HEK293 (cell line): ENCODE results near the gene CSTA.

Experiments
- CTCF ChIA-PET: fragments of 350-600 bp; formaldehyde crosslinking; extraction: SDS; loops from one replicate; lab custom pipeline; 2021; ENCODE audit warnings: antibody characterized with exemption; lab: Yijun Ruan, JAX
- POLR2A ChIA-PET: fragments of 300-600 bp; formaldehyde crosslinking; extraction: SDS; loops from one replicate; lab custom pipeline; 2020; ENCODE audit warnings: antibody characterized with exemption, inconsistent platforms; lab: Yijun Ruan, JAX
- H3K27ac ChIP-seq: fragments of 200-500 bp; sonication (Bioruptor generic); 2 replicates; pipeline ENCODE4 v1.5.1; 2014; ENCODE audit warnings: low read depth, low read length, control low read depth, inconsistent platforms; ENCODE audit errors: extremely low read depth
- H3K36me3 ChIP-seq, 2 experiments: fragments of 200-500 bp in 1 of 2; sonication (Bioruptor generic) in 1 of 2; 1 replicate in 1 of 2; 2 replicates in 1 of 2; pipeline ENCODE4 v1.5.1; 2014 to 2017; ENCODE audit warnings: inconsistent platforms in 2 of 2, low read length in 2 of 2; ENCODE audit not compliant: control insufficient read depth in 2 of 2, insufficient read depth in 1 of 2
- H3K4me1 ChIP-seq: fragments of 200-500 bp; sonication (Bioruptor generic); 2 replicates; pipeline ENCODE4 v1.5.1; 2014; ENCODE audit warnings: mild to moderate bottlenecking, low read length, inconsistent platforms; ENCODE audit not compliant: control insufficient read depth, insufficient read depth
- H3K4me3 ChIP-seq: 2 replicates; pipeline ENCODE4 v1.5.1; 2011; ENCODE audit warnings: low read depth, mild to moderate bottlenecking, control low read depth, low read length, moderate library complexity
- H3K9me3 ChIP-seq: fragments of 200-500 bp; sonication (Bioruptor generic); 2 replicates; pipeline ENCODE4 v1.5.1; 2014; ENCODE audit warnings: low read depth, low read length, inconsistent platforms; ENCODE audit not compliant: control insufficient read depth, insufficient read depth
- SCRT1 ChIP-seq: fragments of 450-650 bp; formaldehyde crosslinking; IDR thresholded peaks from 2 replicates; pipeline ENCODE4 v1.5.1; 2016; ENCODE audit warnings: missing biosample characterization, missing genetic modification characterization, borderline replicate concordance
- TRIM28 ChIP-seq: IDR thresholded peaks from 2 replicates; pipeline ENCODE4 v1.6.1; 2011; ENCODE audit warnings: low read length, control low read depth, borderline replicate concordance
- ZIC2 ChIP-seq: fragments of 450-650 bp; formaldehyde crosslinking; IDR thresholded peaks from 2 replicates; pipeline ENCODE4 v1.5.1; 2016; ENCODE audit warnings: missing biosample characterization, missing genetic modification characterization
- ZNF202 ChIP-seq: fragments of 450-650 bp; formaldehyde crosslinking; IDR thresholded peaks from 2 replicates; pipeline ENCODE4 v1.5.1; 2016; ENCODE audit warnings: missing biosample characterization, missing genetic modification characterization, borderline replicate concordance
- ZNF391 ChIP-seq: fragments of 450-650 bp; formaldehyde crosslinking; IDR thresholded peaks from 2 replicates; pipeline ENCODE4 v1.5.1; 2016; ENCODE audit warnings: low read depth, missing biosample characterization, missing genetic modification characterization, borderline replicate concordance
- ZNF433 ChIP-seq: fragments of 450-650 bp; formaldehyde crosslinking; IDR thresholded peaks from 2 replicates; pipeline ENCODE4 v1.5.1; 2016; ENCODE audit warnings: missing biosample characterization, missing genetic modification characterization, low read depth
- ZNF549 ChIP-seq: fragments of 450-650 bp; IDR thresholded peaks from 2 replicates; pipeline ENCODE4 v1.5.1; 2018; ENCODE audit warnings: missing biosample characterization, missing genetic modification characterization, mild to moderate bottlenecking, inconsistent platforms, moderate library complexity
- ZNF555 ChIP-seq: fragments of 450-650 bp; formaldehyde crosslinking; conservative IDR thresholded peaks from 2 replicates; pipeline ENCODE4 v1.5.1; 2017; ENCODE audit warnings: missing biosample characterization, mild to moderate bottlenecking, missing genetic modification characterization, inconsistent platforms
- ZNF558 ChIP-seq: fragments of 450-650 bp; formaldehyde crosslinking; IDR thresholded peaks from 2 replicates; pipeline ENCODE4 v1.5.1; 2016; ENCODE audit warnings: missing biosample characterization, missing genetic modification characterization
- ZNF561 ChIP-seq: fragments of 450-650 bp; IDR thresholded peaks from 2 replicates; pipeline ENCODE4 v1.5.1; 2018; ENCODE audit warnings: missing biosample characterization, missing genetic modification characterization, borderline replicate concordance
- ZNF596 ChIP-seq: fragments of 450-650 bp; IDR thresholded peaks from 2 replicates; pipeline ENCODE4 v1.5.0; 2018; ENCODE audit warnings: missing biosample characterization, mild to moderate bottlenecking, missing genetic modification characterization, moderate library complexity
- ZNF776 ChIP-seq: fragments of 450-650 bp; formaldehyde crosslinking; IDR thresholded peaks from 2 replicates; pipeline ENCODE4 v1.5.0; 2017; ENCODE audit warnings: missing biosample characterization, missing genetic modification characterization, borderline replicate concordance
- ZSCAN5A ChIP-seq: fragments of 450-650 bp; formaldehyde crosslinking; IDR thresholded peaks from 2 replicates; pipeline ENCODE4 v1.5.1; 2016; ENCODE audit warnings: missing biosample characterization, missing genetic modification characterization
- TF ChIP-seq, protein P1 (sequence below): fragments of 450-650 bp; formaldehyde crosslinking; IDR thresholded peaks from 2 replicates; pipeline ENCODE4 v1.5.1; 2016; ENCODE audit warnings: missing biosample characterization, missing genetic modification characterization
- TF ChIP-seq, protein P2 (sequence below): fragments of 450-650 bp; formaldehyde crosslinking; IDR thresholded peaks from 2 replicates; pipeline ENCODE4 v1.5.0; 2017; ENCODE audit warnings: missing biosample characterization, missing genetic modification characterization, borderline replicate concordance
- TF ChIP-seq, protein P3 (sequence below): fragments of 450-650 bp; formaldehyde crosslinking; IDR thresholded peaks from 2 replicates; pipeline ENCODE4 v1.5.1; 2016; ENCODE audit warnings: missing biosample characterization, missing genetic modification characterization

Gene CSTA

DNA sequence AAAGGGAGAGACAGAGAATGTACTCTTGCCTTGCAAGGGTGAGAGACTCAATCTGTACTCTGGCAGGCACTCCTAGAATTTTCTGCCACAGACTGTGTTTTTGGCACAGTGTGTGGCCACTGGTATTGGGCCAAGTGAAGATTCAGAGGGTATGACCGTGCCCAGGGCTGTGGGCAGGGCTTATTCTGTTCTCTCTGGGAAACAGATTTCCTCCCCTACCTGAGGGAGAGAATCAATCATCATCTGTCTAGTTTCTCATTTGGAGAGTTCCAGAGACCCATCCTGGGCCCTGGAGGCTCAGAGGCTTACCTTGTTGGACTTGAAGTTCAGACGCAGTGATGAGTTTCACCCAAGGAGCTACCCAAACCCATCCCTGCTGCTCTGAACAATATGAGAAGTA is 28.2 kb downstream of the CSTA start (continued):
- TF ChIP-seq, protein P1, sequence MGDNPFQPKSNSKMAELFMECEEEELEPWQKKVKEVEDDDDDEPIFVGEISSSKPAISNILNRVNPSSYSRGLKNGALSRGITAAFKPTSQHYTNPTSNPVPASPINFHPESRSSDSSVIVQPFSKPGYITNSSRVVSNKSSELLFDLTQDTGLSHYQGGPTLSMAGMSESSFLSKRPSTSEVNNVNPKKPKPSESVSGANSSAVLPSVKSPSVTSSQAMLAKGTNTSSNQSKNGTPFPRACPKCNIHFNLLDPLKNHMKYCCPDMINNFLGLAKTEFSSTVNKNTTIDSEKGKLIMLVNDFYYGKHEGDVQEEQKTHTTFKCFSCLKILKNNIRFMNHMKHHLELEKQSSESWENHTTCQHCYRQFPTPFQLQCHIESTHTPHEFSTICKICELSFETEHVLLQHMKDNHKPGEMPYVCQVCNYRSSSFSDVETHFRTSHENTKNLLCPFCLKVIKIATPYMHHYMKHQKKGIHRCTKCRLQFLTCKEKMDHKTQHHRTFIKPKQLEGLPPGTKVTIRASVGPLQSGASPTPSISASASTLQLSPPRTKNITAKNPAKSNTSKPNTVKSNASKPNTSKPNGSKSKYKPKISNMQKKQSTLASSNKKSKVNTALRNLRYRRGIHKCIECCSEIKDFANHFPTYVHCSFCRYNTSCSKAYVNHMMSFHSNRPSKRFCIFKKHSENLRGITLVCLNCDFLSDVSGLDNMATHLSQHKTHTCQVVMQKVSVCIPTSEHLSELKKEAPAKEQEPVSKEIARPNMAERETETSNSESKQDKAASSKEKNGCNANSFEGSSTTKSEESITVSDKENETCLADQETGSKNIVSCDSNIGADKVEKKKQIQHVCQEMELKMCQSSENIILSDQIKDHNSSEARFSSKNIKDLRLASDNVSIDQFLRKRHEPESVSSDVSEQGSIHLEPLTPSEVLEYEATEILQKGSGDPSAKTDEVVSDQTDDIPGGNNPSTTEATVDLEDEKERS (tag by site-specific recombination), result no peak
- no peak for TF ChIP-seq SCRT1 (tag by site-specific recombination)
- TF ChIP-seq ZNF391, result no peak
- TF ChIP-seq, protein P2, sequence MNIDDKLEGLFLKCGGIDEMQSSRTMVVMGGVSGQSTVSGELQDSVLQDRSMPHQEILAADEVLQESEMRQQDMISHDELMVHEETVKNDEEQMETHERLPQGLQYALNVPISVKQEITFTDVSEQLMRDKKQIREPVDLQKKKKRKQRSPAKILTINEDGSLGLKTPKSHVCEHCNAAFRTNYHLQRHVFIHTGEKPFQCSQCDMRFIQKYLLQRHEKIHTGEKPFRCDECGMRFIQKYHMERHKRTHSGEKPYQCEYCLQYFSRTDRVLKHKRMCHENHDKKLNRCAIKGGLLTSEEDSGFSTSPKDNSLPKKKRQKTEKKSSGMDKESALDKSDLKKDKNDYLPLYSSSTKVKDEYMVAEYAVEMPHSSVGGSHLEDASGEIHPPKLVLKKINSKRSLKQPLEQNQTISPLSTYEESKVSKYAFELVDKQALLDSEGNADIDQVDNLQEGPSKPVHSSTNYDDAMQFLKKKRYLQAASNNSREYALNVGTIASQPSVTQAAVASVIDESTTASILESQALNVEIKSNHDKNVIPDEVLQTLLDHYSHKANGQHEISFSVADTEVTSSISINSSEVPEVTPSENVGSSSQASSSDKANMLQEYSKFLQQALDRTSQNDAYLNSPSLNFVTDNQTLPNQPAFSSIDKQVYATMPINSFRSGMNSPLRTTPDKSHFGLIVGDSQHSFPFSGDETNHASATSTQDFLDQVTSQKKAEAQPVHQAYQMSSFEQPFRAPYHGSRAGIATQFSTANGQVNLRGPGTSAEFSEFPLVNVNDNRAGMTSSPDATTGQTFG, result no peak
- TF ChIP-seq, protein P3, sequence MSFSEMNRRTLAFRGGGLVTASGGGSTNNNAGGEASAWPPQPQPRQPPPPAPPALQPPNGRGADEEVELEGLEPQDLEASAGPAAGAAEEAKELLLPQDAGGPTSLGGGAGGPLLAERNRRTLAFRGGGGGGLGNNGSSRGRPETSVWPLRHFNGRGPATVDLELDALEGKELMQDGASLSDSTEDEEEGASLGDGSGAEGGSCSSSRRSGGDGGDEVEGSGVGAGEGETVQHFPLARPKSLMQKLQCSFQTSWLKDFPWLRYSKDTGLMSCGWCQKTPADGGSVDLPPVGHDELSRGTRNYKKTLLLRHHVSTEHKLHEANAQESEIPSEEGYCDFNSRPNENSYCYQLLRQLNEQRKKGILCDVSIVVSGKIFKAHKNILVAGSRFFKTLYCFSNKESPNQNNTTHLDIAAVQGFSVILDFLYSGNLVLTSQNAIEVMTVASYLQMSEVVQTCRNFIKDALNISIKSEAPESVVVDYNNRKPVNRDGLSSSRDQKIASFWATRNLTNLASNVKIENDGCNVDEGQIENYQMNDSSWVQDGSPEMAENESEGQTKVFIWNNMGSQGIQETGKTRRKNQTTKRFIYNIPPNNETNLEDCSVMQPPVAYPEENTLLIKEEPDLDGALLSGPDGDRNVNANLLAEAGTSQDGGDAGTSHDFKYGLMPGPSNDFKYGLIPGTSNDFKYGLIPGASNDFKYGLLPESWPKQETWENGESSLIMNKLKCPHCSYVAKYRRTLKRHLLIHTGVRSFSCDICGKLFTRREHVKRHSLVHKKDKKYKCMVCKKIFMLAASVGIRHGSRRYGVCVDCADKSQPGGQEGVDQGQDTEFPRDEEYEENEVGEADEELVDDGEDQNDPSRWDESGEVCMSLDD (tag by site-specific recombination), result no peak
- no peak for TF ChIP-seq ZNF561 (tag by site-specific recombination)
- TF ChIP-seq ZNF202 (tag by site-specific recombination), result no peak
- no peak for TF ChIP-seq ZNF549 (tag by site-specific recombination)
- TF ChIP-seq ZNF555 (tag by site-specific recombination), result no peak
- TF ChIP-seq, all 188 proteins: peak for 0

DNA sequence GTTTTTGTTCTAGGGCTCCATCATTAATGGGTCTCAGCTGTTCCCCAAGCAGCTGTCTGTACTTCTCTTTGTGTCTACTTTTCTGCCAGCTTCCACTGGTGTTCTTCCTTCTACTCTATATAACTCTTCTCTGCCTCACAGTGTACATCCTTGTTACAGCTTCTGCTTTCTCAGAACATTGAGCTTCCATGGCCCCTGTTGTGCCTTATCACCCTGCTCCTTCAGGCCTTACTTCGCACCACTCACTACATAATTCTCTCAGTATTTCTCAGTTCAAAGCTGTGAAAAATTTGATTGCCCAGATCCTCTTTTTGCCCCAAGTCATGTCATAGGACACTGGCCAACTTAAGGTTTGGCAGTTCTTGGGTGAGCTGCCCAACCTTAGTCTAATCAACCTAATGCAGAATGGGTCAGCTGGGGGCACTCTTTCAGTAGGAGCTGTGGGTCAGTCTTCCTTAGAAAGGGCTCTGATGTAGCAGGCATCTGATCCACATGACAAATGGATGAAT is 28.9 kb downstream of the CSTA start:
- no peaks in the 10 kb centered on the region for H3K4me1 ChIP-seq
- H3K4me3 ChIP-seq, result no peak overlapping the region
- H3K27ac ChIP-seq, result no peak overlapping the region
- peaks cover 0 to 11% of the 10 kb centered on the region in 2 experiments; a peak in 1 of 3 replicates for H3K36me3 ChIP-seq
- CTCF ChIA-PET, result no interaction called here
- H3K9me3 ChIP-seq, result no peaks in the 10 kb centered on the region
- no peak for TF ChIP-seq ZNF776 (tag by site-specific recombination)
- TF ChIP-seq TRIM28, result no peak
- TF ChIP-seq ZSCAN5A (tag by site-specific recombination), result no peak
- no peak for TF ChIP-seq ZIC2 (tag by site-specific recombination)
- no peak for TF ChIP-seq ZNF596 (tag by site-specific recombination)
- TF ChIP-seq ZNF433 (tag by site-specific recombination), result no peak
- TF ChIP-seq, protein P3 (tag by site-specific recombination), result no peak
- no peak for TF ChIP-seq ZNF558 (tag by site-specific recombination)
- POLR2A ChIA-PET, result no interaction called here
